Type B pancreatic cell (in vitro differentiated cells): ENCODE results near the gene CES3. TPM values are rescaled to one million over a fixed set of nuclear protein-coding genes. Genes with fewer than 3 reads are reported as not detected.
"Not testable (repeated sequence)": the region's sequence is repeated elsewhere in the genome, so short reads cannot be mapped to it uniquely, and the experiment has no call there.

ENCODE experiments used
- DNase-seq: peaks from one replicate; pipeline ENCODE4 v3.0.0; 2021; ENCODE audit warnings: mixed read lengths; ENCODE audit not compliant: unreplicated experiment; ENCODE audit errors: extremely low spot score
- H3K27ac Mint-ChIP-seq: 2 replicates; pipeline ENCODE4 v1.8.0; 2021; ENCODE audit warnings: mild to moderate bottlenecking, mixed read lengths
- H3K27me3 Mint-ChIP-seq: 2 replicates; pipeline ENCODE4 v1.8.0; 2021; ENCODE audit warnings: mixed read lengths
- H3K36me3 Mint-ChIP-seq: 2 replicates; pipeline ENCODE4 v1.8.0; 2021; ENCODE audit warnings: mixed read lengths
- H3K4me1 Mint-ChIP-seq: one replicate; pipeline ENCODE4 v1.8.0; 2021; ENCODE audit warnings: mixed read lengths; ENCODE audit not compliant: unreplicated experiment
- H3K4me3 Mint-ChIP-seq: 2 replicates; pipeline ENCODE4 v1.8.0; 2021; ENCODE audit warnings: mild to moderate bottlenecking, mixed read lengths
- H3K9me3 Mint-ChIP-seq: 2 replicates; pipeline ENCODE4 v1.8.0; 2021; ENCODE audit warnings: mixed read lengths
- total RNA-seq: library from RNA; stranded (reverse); gene quantifications from 2 replicates; pipeline ENCODE4 v1.2.1, GENCODE V29; 2021; ENCODE audit warnings: low replicate concordance
- TF ChIP-seq, protein P1 (sequence below): fragments of 200-600 bp; sonication (generic); conservative IDR thresholded peaks from 2 replicates; pipeline ENCODE4 v1.5.0; 2021; ENCODE audit warnings: antibody characterized with exemption, mild to moderate bottlenecking

CES3 gene
- total RNA-seq, 1 donor from 2014 or later, result 1.1 TPM

GRCh38 chr16:66933776-66934137 is 27.3 kb upstream of the CES3 start:
- Mint-ChIP-seq H3K36me3 (peaks cover 8% of the 10 kb centered on the region), H3K9me3 (no peaks in the 10 kb centered on the region), H3K27me3 (no peaks in the 10 kb centered on the region), H3K27ac (peak overlapping the region; percentile 91), H3K4me1 (peaks cover 30% of the 10 kb centered on the region), H3K4me3 (peak overlapping the region; percentile 97)
- no peak for DNase-seq
- TF ChIP-seq, protein P1, sequence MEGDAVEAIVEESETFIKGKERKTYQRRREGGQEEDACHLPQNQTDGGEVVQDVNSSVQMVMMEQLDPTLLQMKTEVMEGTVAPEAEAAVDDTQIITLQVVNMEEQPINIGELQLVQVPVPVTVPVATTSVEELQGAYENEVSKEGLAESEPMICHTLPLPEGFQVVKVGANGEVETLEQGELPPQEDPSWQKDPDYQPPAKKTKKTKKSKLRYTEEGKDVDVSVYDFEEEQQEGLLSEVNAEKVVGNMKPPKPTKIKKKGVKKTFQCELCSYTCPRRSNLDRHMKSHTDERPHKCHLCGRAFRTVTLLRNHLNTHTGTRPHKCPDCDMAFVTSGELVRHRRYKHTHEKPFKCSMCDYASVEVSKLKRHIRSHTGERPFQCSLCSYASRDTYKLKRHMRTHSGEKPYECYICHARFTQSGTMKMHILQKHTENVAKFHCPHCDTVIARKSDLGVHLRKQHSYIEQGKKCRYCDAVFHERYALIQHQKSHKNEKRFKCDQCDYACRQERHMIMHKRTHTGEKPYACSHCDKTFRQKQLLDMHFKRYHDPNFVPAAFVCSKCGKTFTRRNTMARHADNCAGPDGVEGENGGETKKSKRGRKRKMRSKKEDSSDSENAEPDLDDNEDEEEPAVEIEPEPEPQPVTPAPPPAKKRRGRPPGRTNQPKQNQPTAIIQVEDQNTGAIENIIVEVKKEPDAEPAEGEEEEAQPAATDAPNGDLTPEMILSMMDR, result no peak

- H3K27me3 Mint-ChIP-seq, result no peaks in the 10 kb centered on the region
- TF ChIP-seq, protein P1, result no peak
- H3K36me3 Mint-ChIP-seq, result peaks cover 8% of the 10 kb centered on the region
- no peaks in the 10 kb centered on the region for H3K9me3 Mint-ChIP-seq
- peak within 1 kb of the TSS; percentile 97 for H3K4me3 Mint-ChIP-seq
- H3K4me1 Mint-ChIP-seq, result peaks cover 30% of the 10 kb centered on the region
- peak; percentile 93 for DNase-seq
- peak within 1 kb of the TSS; percentile 91 for H3K27ac Mint-ChIP-seq
Measured at GRCh38 chr16:66934138-66934838, 26.8 kb upstream of the CES3 start, which contains the start of gene CIAO2B. CIAO2B (minus strand) TSS chr16:66934402; CDS start chr16:66934364, 38 bp downstream.

DNA sequence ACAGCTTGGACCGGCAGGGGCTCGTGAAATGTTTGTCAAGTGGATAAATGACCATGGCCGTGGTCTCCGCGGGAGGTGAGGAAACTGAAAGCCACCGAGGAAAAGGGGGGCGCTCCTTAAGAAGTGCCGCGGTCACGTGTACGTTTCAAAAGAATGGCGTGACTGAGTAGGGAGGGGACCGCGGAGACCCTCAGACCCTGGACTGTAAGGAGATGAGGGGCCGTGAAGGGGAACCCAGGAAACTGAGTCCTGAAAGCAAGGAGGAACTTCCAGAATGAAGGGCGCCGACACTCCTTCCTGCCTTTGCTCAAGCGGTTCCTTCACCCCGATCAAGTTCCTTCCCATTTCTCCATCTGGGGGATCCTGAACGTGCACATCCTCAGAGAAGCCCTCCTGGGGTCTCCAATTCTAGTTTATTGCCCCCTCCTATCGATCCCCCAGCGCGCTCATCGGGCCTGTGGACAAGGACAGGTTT is 26.2 kb upstream of the CES3 start:
- H3K36me3 Mint-ChIP-seq, H3K27me3 Mint-ChIP-seq, DNase-seq, H3K9me3 Mint-ChIP-seq: not testable (repeated sequence)
- H3K4me3 Mint-ChIP-seq, result peak overlapping the region; percentile 97
- peaks cover 30% of the 10 kb centered on the region for H3K4me1 Mint-ChIP-seq
- peak overlapping the region; percentile 91 for H3K27ac Mint-ChIP-seq

- peaks cover 30% of the 10 kb centered on the region for H3K4me1 Mint-ChIP-seq
- H3K27ac Mint-ChIP-seq, result peak within 1 kb of the TSS; percentile 91
- TF ChIP-seq, protein P1, result no peak
- H3K4me3 Mint-ChIP-seq, result peak within 1 kb of the TSS; percentile 97
- no peaks in the 10 kb centered on the region for H3K9me3 Mint-ChIP-seq
- no peaks in the 10 kb centered on the region for H3K27me3 Mint-ChIP-seq
- no peak for DNase-seq
- H3K36me3 Mint-ChIP-seq, result peaks cover 8% of the 10 kb centered on the region
Measured at GRCh38 chr16:66935314-66936011, 25.6 kb upstream of the CES3 start, which contains the start of gene CES2. CES2 (plus strand) TSS chr16:66935516; CDS start chr16:66935636, 120 bp downstream.

DNA sequence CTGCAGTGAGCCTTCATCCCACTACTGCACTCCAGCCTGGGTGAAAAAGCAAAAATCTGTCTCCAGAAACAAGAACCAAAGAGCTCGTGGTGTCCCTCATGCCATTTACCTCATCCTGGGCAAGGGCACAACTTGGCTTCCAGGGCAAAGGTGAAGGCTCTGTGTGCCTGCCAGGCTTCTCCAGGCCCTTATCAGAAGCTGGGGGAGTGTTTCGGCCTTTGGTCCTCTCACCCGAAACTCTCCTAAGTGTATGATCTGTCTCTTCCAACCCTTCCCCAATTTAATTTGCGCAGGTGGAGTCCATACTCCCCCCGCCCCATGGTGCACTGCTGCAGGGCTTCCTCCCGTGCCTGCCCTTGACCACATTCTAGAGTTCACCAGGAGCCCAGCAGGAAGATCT is 24.6 kb upstream of the CES3 start:
- Mint-ChIP-seq H3K4me3 (peak overlapping the region; percentile 97), H3K36me3 (peaks cover 8% of the 10 kb centered on the region), H3K27ac (no peak overlapping the region), H3K9me3 (no peaks in the 10 kb centered on the region), H3K27me3 (no peaks in the 10 kb centered on the region), H3K4me1 (peaks cover 30% of the 10 kb centered on the region)
- TF ChIP-seq, protein P1, result no peak
- DNase-seq, result no peak
